HG03575 (cell line): ENCODE results near the gene ZDHHC14.

Experiments
- ATAC-seq: cut with Tn5 transposase; IDR thresholded peaks from one replicate; pipeline ENCODE4 v1.9.1; 2021; ENCODE audit not compliant: unreplicated experiment, insufficient number of reproducible peaks, low FRiP score; ENCODE audit errors: extremely low read depth

ZDHHC14 gene

DNA sequence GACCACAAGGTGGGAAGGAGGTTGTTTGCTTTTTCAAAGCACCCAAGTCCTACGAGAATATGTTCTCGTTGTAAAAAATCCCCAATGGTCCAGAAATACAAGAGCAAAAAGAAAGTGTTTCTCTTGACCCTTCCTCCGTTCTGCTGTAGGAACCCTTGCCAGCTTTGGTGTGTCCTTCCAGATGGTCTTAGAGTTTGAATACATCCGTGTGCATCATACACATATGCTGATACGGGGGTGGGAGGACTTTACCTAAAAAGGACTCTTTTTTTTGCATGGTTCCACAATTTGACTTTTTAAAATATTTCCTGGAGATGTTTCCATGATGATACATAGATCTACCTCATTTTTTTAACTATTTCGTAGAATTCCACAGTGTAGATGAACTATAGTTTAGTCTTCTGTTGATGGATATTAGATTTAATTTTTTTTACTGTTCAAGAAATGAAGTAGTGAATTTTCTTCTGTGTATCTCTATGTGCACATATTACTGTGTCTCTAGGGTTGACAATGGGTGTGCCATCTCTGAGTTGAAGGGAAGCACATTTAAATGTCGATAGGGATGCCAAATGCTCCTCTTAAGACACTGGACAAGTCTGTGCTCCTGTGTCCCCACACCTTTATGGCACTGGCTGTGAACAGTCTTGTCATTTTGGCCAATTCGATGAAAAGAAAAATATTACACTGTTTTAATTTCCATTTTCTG, 259.9 kb downstream of the ZDHHC14 start:
- ATAC-seq, result no peak

DNA sequence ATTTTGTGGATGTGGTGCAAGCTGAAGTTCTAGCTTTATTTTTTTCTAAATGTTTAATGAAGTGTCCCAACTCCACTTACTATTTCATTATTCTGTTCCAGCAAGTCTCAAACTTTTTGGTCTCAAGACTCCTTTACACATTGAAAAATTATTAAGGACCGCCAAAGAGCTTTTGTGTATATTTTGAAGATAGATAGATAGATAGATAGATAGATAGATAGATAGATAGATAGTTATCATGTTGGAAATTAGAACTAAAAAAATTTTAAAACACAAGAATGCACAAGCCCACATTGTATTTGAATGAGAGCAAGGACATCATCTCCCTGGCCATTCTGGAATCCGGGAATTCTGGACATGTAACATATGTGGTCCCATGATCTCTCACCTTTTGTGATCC, 260.8 kb downstream of the ZDHHC14 start:
- ATAC-seq, result no peak

DNA sequence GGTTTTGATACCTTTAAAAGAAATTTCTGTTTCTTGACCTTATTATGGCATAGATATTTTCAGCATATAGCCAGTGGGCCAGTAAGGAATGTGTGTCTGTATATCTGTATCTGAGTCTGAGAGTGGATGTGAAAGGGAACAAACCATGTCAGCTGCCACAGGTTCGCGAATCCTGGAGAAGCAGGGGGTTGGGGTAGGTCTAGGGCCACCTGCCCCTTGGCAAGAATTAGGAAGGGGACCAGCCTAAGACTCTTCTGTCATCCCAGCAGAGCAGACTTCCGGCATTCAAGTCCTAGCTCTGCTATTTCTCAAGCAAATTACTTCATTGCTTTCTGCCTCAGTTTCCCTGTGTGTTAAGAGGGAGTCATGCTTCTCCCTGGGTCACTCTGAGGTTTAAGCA, 261.7 kb downstream of the ZDHHC14 start:
- no peak for ATAC-seq

DNA sequence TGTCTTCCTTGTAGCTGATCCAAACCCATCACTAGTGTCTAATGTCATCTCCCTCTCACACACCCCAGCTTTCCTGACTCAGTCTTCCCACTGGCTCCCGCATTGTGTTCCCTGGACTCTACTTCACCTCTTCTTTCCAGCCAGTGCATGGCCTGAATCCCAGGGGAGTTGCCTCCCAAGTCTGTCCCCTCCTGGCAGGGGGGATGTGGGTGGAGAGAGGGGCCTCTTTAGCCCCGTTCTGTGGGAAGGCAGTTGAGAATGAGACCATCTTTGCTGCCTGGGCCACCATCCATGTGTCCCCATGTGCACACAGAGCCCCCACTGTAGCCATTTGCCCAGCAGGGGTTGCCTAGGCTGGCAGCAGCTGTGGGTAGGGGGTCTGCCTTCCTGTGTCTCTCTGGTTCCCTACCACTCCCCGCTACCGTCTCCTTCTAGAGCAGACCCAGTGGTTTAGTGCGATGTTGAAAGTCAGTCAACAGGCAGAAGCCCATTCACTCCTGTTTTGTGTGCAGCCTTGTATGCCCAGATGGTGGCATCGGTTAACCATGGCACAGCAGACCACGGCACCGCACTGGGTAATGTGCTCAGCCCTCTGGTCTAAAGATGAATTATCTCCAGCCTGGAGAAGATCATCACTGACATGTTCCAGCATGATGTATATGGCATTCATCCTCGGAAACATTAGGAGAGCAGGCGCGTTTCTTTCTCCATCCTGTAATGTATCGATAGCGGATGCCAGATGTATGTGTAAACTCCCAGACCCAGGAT, 263.2 kb downstream of the ZDHHC14 start:
- no peak for ATAC-seq

DNA sequence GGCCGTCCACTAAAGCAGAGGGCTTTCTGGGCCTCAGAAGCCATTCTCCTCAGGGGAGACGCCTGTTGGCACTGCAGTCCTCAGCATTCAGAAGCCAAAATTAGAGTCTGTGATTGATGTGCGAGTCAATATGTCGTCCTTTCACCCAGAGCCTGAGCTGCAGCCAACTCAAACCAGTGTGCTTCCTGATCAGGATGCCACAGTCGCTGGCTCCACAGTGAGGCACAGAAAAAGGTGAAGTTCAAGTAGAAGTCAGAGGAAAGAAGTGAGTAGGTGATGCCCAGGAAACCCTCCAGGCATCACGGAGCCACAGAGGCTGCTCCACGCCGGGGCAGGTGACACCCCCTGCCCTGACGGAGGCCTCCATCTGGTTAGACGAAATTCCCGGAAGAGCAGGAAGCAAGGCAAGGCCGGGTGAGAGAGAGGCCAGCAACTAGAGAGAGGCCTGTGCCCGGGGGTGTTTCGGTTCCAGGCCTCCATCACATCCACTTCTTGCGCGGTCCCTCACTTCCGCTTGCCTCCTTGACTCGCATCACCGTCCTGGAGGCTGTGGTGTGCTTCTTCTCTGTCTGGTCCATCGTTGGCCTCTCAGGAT, 264.3 kb downstream of the ZDHHC14 start:
- no peak for ATAC-seq

DNA sequence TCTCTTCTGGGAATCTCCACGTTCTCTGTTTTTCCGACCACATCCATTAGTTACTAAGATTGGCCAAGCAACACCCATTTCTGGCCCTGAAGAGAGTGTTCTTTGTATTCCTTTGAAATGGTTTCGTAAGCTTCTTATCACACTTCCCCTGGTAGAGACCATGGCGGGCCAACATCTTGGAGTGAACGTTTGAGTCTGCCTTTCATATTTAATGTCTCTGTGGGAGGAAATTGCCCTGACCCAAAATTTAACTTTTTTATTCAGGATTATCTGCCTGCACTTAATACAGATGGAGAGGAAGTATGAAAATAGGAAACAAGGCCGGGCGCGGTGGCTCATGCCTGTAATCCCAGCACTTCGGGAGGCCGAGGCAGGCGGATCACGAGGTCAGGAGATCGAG, 265.0 kb downstream of the ZDHHC14 start:
- ATAC-seq, result no peak

DNA sequence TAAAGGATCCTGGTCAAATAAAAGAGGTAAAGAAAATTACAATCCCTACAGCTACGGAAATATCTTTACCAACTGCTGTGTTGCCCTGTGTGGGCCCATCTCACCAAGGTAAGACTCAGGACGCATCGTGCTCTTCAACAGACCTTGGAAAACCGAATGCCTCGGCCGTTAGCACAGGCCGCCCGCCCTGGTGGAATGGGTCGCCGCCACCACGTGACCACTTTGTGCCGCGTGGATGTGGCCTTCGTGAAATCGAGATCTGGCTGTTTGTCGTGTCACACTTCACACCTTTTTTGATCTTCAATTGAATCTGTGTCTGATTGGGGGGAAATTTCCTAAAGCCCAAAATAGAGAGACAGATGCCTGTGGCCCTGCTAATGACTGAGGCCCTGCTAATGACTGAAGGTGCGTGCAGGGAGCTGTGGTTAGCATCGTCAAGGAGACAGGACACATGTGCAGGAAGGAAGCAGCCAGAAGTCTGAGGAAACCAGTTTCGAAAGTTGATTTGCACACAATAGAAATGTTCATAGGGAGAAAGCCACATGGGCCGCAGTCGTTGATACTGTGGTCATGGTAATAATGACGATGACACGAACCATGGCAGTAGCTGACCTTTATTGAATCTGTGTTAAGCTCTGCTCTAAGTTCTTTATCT, 266.4 kb downstream of the ZDHHC14 start:
- ATAC-seq, result no peak

DNA sequence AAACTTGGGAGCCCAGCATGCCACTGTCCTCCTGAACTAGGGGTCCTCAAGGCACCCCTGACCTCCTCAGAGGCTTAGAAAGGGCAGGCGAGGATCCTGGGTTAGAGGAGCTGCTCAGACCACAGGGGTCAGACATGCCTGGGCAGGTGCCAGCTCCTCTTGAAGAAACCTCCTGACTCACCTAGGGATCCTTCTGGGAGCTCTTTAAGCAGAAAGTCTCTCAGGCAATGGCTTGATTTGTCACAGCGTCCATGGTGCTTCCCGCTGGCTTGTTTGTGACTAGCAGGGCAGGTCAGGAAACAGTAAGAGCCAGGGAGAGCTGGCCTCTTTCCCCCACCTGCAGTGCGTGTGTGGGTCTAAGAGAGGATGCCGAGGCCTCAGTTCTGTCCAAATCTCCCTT, 267.6 kb downstream of the ZDHHC14 start:
- ATAC-seq, result no peak

DNA sequence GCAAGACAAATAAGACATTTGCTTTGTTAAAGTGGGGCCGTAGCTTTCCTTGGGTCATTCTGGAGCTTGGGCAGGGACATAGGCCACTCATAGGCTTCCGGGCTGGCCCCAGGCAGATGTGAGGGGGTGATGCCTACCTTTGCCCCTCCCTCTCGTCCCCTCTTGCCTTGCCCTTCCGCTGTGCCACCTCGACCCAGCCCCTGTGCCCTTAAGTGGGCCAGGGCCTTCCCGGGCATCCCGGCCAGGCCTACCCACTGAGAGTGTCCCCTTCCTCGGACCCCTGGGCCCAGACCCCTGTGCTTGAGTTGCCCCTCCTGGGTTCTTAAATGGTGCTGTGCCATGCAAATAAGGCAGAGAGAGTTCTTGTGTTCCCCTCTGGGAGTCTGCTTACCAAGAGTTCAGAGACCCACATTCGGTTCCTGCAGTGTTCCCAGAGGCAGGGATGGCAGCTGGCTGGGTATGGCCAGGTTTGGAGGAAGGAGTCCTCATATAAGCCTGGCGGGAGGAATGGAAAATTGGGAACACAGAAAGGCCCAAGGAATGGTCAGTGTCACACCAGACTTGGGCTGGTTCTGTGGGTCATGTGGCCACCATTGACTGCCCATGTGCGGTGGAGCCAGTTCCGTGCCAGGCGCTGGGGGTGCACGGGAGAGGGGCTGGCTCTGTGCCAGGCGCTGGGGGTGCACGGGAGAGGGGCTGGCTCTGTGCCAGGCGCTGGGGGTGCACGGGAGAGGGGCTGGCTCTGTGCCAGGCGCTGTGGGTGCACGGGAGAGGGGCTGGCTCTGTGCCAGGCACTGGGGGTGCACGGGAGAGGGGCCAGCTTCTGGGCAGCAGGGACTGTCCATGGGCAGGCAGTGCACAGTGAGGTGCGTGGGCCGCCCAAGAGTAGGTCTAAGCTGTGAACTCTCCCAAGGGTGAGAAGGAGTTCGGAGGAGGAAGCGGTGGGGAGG, 268.6 kb downstream of the ZDHHC14 start:
- ATAC-seq, result no peak

DNA sequence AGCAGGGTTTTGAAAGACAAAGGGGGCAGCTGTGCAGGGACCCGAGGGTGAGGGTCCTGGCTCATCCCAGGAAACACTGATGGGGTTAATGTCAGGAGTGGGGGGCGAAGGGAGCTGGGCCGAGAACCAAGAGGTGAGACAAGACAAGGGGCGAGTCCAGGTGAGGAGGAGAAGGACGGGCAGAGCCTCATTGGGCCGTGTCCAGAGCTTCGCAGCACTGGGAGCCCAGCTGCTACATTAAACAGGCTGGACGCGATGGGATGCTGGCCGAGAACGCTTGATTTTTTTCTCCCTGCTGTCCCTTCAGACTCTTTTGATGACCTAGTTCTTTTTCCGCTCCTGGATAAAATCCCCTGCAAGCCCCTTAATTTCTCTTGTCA, 269.3 kb downstream of the ZDHHC14 start:
- no peak for ATAC-seq

DNA sequence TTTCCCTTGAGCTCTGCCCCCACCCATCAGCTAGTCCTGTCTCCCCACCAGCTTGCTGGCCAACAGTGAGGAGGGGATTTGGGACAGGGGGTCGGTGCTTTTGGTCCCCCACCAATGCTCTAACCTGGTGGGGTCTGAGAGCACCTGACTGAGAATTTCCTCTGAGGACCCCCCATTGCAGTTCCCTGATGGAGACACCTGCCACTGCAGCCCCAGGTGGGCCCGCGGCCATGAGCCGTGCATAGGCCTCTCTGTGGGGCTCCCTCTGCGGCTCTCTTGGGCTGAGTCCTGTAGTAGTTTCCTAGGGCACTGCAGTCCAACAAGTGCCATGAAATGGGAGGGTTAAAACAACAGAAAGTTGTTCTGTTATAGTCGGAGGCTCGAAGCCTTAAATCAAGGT, 269.8 kb downstream of the ZDHHC14 start:
- no peak for ATAC-seq

DNA sequence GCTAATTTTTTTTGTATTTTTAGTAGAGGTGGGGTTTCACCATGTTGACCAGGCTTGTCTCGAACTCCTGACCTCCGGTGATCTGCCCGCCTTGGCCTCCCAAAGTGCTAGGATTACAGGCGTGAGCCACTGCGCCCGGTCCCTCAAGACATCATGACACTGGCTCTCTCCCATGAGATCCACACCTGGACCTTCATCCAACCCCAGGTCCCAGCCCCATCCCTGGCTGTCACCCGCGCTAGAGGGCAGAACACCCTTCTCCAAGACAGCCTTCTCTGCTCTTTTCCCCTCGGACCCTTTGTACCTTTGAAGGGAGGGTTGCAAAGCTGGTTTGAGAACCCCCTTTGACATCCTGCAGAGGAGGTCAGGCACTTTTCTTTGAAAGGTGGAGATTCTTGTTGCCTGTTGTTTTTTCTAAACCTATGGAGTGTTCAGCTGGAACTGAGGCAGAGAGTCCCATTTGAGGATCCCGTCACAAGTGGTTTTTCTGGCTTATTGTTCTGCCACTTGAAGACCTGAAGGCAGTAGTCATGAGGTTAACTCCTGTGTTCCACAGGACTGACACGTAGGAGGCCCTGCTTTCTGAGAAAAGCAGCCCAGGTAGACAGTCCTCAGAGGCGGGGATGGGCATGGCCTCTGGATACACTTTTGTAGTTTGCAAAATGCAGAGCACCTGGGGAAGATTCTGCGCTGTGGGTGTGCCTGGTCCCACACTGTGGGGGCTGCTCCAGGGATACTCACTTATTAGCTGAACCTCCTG, 270.9 kb downstream of the ZDHHC14 start:
- ATAC-seq, result no peak

DNA sequence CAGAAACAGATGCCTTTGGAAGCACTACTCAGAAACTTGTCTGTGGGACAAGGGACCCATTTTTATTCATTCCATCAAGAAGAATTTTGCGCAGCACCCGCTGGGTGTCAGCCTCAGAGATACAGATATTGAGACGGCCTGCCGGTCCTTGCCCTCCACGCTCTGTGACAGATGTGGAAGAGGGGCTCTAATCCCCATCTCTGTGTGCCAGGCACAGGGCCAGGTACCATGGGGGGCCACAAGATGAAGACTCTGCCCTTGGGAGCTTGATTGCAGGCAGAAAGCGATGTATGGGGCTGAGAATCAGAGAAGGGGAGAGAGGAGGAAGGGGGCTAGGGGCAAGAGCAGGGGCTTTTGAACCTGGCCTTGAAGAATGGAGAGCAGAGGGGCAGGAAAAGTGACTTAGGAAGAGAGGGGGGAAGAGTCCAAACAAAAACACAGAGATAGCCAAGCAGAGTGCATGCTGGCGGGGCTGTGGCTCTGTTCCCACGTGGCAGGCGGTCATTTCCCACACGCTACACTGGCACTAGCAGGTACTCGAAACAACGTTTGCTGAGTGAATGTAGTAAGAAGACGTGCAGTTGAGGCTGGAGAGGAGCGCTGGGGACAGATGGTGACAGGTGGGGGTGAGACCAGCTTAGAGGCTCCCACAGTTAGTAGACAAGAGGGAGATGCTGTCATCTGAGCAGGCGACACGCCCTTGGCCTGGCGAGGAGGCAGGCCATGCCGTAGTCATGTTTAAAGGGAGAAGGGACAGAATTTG, 271.8 kb downstream of the ZDHHC14 start:
- no peak for ATAC-seq

DNA sequence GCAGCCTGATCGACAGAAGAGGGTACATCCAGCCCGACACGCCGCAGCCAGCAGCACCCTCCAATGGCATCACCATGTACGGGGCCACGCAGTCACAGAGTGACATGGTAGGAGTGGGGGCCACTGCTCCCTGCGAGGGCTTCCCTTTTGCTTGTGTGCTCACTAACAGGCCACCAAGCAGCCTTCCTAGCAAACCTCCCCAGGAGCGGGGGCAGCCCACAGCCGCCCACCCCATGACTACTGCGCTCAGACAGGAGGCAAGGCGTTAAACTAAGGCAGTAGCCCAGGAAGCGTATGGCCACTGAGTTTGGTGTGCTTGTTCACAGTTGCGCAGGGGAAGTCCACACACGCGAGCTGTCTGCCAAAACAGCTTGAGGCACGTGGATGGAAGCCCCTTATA, 272.5 kb downstream of the ZDHHC14 start:
- no peak for ATAC-seq

DNA sequence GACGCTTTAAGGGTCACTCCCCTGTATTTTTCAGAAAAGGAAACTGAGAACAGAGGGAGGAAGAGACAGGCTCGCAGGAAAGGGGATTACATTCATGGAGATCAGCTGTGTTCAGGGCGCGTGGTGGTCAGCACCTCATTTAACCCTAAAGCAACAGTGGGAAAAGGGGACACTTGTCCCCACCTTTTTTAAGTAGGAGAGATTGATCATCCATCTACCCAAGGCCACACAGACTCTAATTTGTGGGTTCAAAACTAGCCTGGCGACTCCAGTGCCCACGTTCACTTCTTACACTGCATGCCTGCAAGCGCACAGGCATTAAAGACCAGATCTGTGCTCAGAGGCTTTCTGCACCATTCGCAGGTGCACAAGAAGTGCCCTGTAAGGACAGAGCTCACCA, 274.1 kb downstream of the ZDHHC14 start:
- no peak for ATAC-seq

DNA sequence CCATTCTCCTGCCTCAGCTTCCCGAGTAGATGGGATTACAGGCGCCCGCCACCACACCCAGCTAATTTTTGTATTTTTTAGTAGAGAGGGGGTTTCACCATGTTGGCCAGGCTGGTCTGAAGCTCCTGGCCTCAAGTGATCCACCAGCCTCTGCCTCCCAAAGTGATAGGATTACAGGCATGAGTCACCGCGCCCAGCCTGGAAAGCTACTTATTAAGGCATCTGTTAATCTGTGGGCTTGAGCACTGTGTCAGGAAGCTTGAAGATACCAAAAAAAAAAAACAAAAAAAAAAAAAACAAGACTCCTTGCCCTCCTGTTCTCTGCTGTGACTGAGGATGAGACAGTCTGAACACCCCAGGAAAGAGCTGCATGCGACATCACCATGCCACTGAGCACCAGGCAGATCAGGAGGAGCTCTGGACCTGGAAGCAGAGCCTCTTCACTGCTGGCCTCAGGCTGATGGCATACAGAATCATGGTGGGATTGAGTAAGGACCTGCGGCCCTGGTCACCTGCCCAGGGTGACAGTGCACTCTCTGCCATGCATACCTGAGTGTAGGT, 275.5 kb downstream of the ZDHHC14 start:
- ATAC-seq, result no peak

DNA sequence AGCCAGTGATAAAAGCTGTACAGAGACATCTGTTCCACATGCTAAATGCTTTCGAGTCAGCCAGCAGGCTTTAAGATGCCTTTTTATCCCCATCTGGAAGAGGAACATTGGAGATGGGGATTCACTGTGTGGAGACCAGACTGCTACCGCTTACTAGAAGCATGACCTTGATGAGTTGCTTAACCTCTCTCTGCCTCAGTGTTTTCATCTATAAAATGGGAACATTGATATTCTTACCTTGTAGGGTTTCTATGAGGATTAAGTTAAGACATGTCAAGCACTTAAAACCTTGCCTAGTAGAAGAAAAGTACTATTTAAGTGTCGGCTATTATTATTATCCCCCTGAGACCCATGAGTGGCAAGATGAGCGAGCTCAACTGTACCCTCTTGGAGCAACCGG, 276.8 kb downstream of the ZDHHC14 start:
- ATAC-seq, result no peak
